H1 (cell line): ENCODE results near the gene OR2T35. TPM values are rescaled to one million over a fixed set of nuclear protein-coding genes. Genes with fewer than 3 reads are reported as not detected.
"Not testable (repeated sequence)": the region's sequence is repeated elsewhere in the genome, so short reads cannot be mapped to it uniquely, and the experiment has no call there.

Experiments
- CTCF ChIA-PET: fragments of 300-600 bp; sonication (Branson Sonifier 250); formaldehyde crosslinking; loops from one replicate; lab custom pipeline; 2021; ENCODE audit not compliant: partially characterized antibody; lab: Charles Lee
- POLR2A ChIA-PET: fragments of 300-600 bp; sonication (Branson Sonifier 250); formaldehyde crosslinking; loops from one replicate; lab custom pipeline; 2021; ENCODE audit warnings: inconsistent platforms; ENCODE audit not compliant: partially characterized antibody; lab: Charles Lee
- DNase-seq, 2 experiments: peaks; one replicate each; pipeline versions ENCODE4 v3.0.0 to v3.0.0-alpha.2; 2010 to 2022; ENCODE audit warnings: low spot score in 2 of 2, low read depth in 1 of 2, mixed read lengths in 1 of 2
- FAIRE-seq: peaks from 2 replicates; lab custom pipeline; 2011; peaks lifted over from hg19 to GRCh38; lab: Jason Lieb, UNC
- H2AFZ ChIP-seq: 2 replicates; pipeline ENCODE4 v1.8.1; 2012; ENCODE audit warnings: low read length, inconsistent platforms
- H2AK5ac ChIP-seq: 2 replicates; pipeline ENCODE4 v1.6.1; 2013; ENCODE audit warnings: low read depth, low read length
- H2BK120ac ChIP-seq: replicated peaks from 2 replicates; pipeline ENCODE3; 2013; ENCODE audit warnings: low read depth, low read length, inconsistent platforms
- H2BK12ac ChIP-seq: 2 replicates; pipeline ENCODE4 v1.6.1; 2013; ENCODE audit warnings: low read depth, low read length
- H2BK15ac ChIP-seq: 2 replicates; pipeline ENCODE4 v1.6.1; 2013; ENCODE audit warnings: low read length
- H2BK20ac ChIP-seq: 2 replicates; pipeline ENCODE4 v1.6.1; 2013; ENCODE audit warnings: low read length
- H2BK5ac ChIP-seq: 2 replicates; pipeline ENCODE4 v1.6.1; 2013; ENCODE audit warnings: low read depth, low read length
- H3K14ac ChIP-seq: 2 replicates; pipeline ENCODE4 v1.6.1; 2013; ENCODE audit warnings: inconsistent platforms; ENCODE audit not compliant: insufficient read length
- H3K18ac ChIP-seq: 2 replicates; pipeline ENCODE4 v1.6.1; 2013; ENCODE audit warnings: low read length; ENCODE audit errors: extremely low read depth
- H3K23ac ChIP-seq: 2 replicates; pipeline ENCODE4 v1.6.1; 2013; ENCODE audit warnings: inconsistent platforms; ENCODE audit not compliant: insufficient read length
- H3K23me2 ChIP-seq: 2 replicates; pipeline ENCODE4 v1.6.1; 2013; ENCODE audit warnings: low read depth, low read length
- H3K27ac ChIP-seq: 2 replicates; pipeline ENCODE4 v1.6.1; 2011; ENCODE audit warnings: low read depth, low read length, inconsistent platforms
- H3K27me3 ChIP-seq, 4 experiments: replicated peaks in 1 of 4; 1 replicate in 1 of 4; 2 replicates in 3 of 4; pipeline versions ENCODE4 v1.6.1 to v1.8.1; 2011 to 2013; ENCODE audit warnings: low read length in 3 of 4, mild to moderate bottlenecking in 3 of 4, inconsistent platforms in 2 of 4, mixed read lengths in 2 of 4, moderate library complexity in 1 of 4; ENCODE audit not compliant: control insufficient read depth in 3 of 4, insufficient read depth in 3 of 4; ENCODE audit errors: extremely low read depth in 1 of 4
- H3K36me3 ChIP-seq, 4 experiments: 2 replicates each; pipeline versions ENCODE4 v1.6.1 to v1.8.1; 2011 to 2013; ENCODE audit warnings: mild to moderate bottlenecking in 4 of 4, low read length in 3 of 4, moderate library complexity in 2 of 4, control low read depth in 1 of 4, inconsistent platforms in 1 of 4; ENCODE audit not compliant: insufficient read depth in 4 of 4, control insufficient read depth in 2 of 4
- H3K4ac ChIP-seq: replicated peaks from 2 replicates; pipeline ENCODE3; 2013; ENCODE audit warnings: low read length, low read depth, mixed read lengths, inconsistent platforms; ENCODE audit not compliant: insufficient read length
- H3K4me1 ChIP-seq, 4 experiments: replicated peaks in 1 of 4; 1 replicate in 1 of 4; 2 replicates in 3 of 4; pipeline versions ENCODE4 v1.6.1 to v1.8.1; 2011 to 2013; ENCODE audit warnings: low read length in 3 of 4, inconsistent platforms in 2 of 4, mixed read lengths in 1 of 4; ENCODE audit not compliant: insufficient read depth in 4 of 4, control insufficient read depth in 3 of 4
- H3K4me2 ChIP-seq, 2 experiments: 2 replicates each; pipeline versions ENCODE4 v1.6.1 to v1.8.1; 2011 to 2013; ENCODE audit warnings: low read depth in 2 of 2, low read length in 2 of 2, control low read depth in 1 of 2, inconsistent platforms in 1 of 2, mild to moderate bottlenecking in 1 of 2; ENCODE audit not compliant: insufficient read depth in 1 of 2
- H3K4me3 ChIP-seq, 4 experiments: fragments of 200-600, 300-600 bp in 1 of 4; sonication (generic), shearing (Covaris generic), sonication (Bioruptor Twin) in 1 of 4; 2 replicates each; pipeline versions ENCODE4 v1.5.1 to v1.8.1; 2011 to 2016; ENCODE audit warnings: low read length in 4 of 4, low read depth in 3 of 4, control low read depth in 2 of 4, inconsistent platforms in 2 of 4, mild to moderate bottlenecking in 2 of 4, mixed read lengths in 1 of 4, moderate library complexity in 1 of 4; ENCODE audit not compliant: insufficient read depth in 2 of 4; ENCODE audit errors: extremely low read depth in 1 of 4
- H3K56ac ChIP-seq: replicated peaks from 2 replicates; pipeline ENCODE3; 2013; ENCODE audit warnings: low read depth, mild to moderate bottlenecking, mixed read lengths, low read length, inconsistent platforms; ENCODE audit not compliant: insufficient read length
- H3K79me1 ChIP-seq: 2 replicates; pipeline ENCODE4 v1.6.1; 2013; ENCODE audit warnings: low read depth, low read length, control low read depth
- H3K79me2 ChIP-seq, 2 experiments: 2 replicates each; pipeline versions ENCODE4 v1.6.1 to v1.8.1; 2012 to 2013; ENCODE audit warnings: low read length in 2 of 2, mild to moderate bottlenecking in 2 of 2, inconsistent platforms in 1 of 2; ENCODE audit not compliant: insufficient read depth in 2 of 2, control insufficient read depth in 1 of 2
- H3K9ac ChIP-seq, 4 experiments: replicated peaks in 1 of 4; 1 replicate in 1 of 4; 2 replicates in 3 of 4; pipeline versions ENCODE4 v1.6.1 to v1.8.1; 2011 to 2013; ENCODE audit warnings: low read depth in 3 of 4, low read length in 3 of 4, control low read depth in 2 of 4, mild to moderate bottlenecking in 2 of 4, moderate library complexity in 2 of 4, inconsistent platforms in 1 of 4; ENCODE audit errors: extremely low read depth in 1 of 4
- H3K9me3 ChIP-seq, 2 experiments: 2 replicates each; pipeline versions ENCODE4 v1.6.1 to v1.8.1; 2012 to 2013; ENCODE audit warnings: mild to moderate bottlenecking in 2 of 2, moderate library complexity in 2 of 2, control low read depth in 1 of 2, inconsistent platforms in 1 of 2, low read depth in 1 of 2, low read length in 1 of 2, mixed read lengths in 1 of 2; ENCODE audit not compliant: insufficient read depth in 2 of 2
- H4K20me1 ChIP-seq, 2 experiments: replicated peaks in 1 of 2; 2 replicates each; pipeline versions ENCODE3 to v1.8.1; 2011 to 2013; ENCODE audit warnings: inconsistent platforms in 2 of 2, low read length in 2 of 2, mild to moderate bottlenecking in 1 of 2; ENCODE audit not compliant: insufficient read depth in 2 of 2, control insufficient read depth in 1 of 2
- H4K5ac ChIP-seq: 2 replicates; pipeline ENCODE4 v1.6.1; 2013; ENCODE audit warnings: low read length, low read depth, mixed read lengths, inconsistent platforms; ENCODE audit not compliant: insufficient read length
- H4K8ac ChIP-seq: 2 replicates; pipeline ENCODE4 v1.8.0; 2013; ENCODE audit warnings: mild to moderate bottlenecking, moderate library complexity, low read length, inconsistent platforms; ENCODE audit not compliant: insufficient read depth; ENCODE audit errors: extremely low read depth
- H4K91ac ChIP-seq: replicated peaks from 2 replicates; pipeline ENCODE3; 2013; ENCODE audit warnings: low read length, mixed read lengths, inconsistent platforms; ENCODE audit not compliant: insufficient read length
- WGBS, 2 experiments: shearing (Covaris generic) in 1 of 2; methylation state at CpG; one replicate each; pipeline versions ENCODE4 v1.1.6 to v1.1.7; 2013 to 2015; ENCODE audit warnings: low lambda C conversion rate in 2 of 2, mixed read lengths in 2 of 2, inconsistent platforms in 1 of 2, low coverage in 1 of 2, missing lambda C conversion rate in 1 of 2; ENCODE audit not compliant: insufficient replicate concordance in 2 of 2, insufficient coverage in 1 of 2, insufficient read length in 1 of 2; ENCODE audit errors: extremely low coverage in 1 of 2, missing lambda C conversion rate in 1 of 2; 5-methylcytosine and 5-hydroxymethylcytosine counted together
- polyA plus RNA-seq, 7 experiments: library from polyadenylated mRNA; depleted of rRNA in 3 of 7; stranded (reverse) in 5 of 7; unstranded in 2 of 7; fragments of >200 nt in 5 of 7; fragments of 200-250 nt in 2 of 7; gene quantifications; 1 replicate in 5 of 7; 2 replicates in 1 of 7; 4 replicates in 1 of 7; pipeline versions ENCODE4 v1.2.1 to v1.2.3, GENCODE V29; 2011 to 2013; ENCODE audit warnings: missing spikeins in 2 of 7, mixed read lengths in 2 of 7
- total RNA-seq: library from RNA; stranded (reverse); fragmentation: NEBNext Ultra II Directional; extraction: Animal tissue kit (Norgen Biotek cat#: 25700); gene quantifications from 2 replicates; pipeline ENCODE4 v1.2.1, GENCODE V29; 2021

Gene OR2T35
- total and polyA plus RNA-seq, 2 of the 8 experiments (the other 6 are each of a cell fraction or from before 2014, with no cell fraction given): not detected

- H2AFZ ChIP-seq, H2BK12ac ChIP-seq, H4K5ac ChIP-seq, H2BK15ac ChIP-seq, POLR2A ChIA-PET, H2BK120ac ChIP-seq, H3K79me1 ChIP-seq, H2BK20ac ChIP-seq, CTCF ChIA-PET, H3K36me3 ChIP-seq, H3K9me3 ChIP-seq, H2AK5ac ChIP-seq, H3K4me3 ChIP-seq, H3K79me2 ChIP-seq, H3K4ac ChIP-seq, H3K4me1 ChIP-seq, H3K14ac ChIP-seq, H4K20me1 ChIP-seq, H3K56ac ChIP-seq, H3K27me3 ChIP-seq, H3K27ac ChIP-seq, DNase-seq, H3K23me2 ChIP-seq, H3K4me2 ChIP-seq, H3K9ac ChIP-seq, H3K23ac ChIP-seq, H3K18ac ChIP-seq, FAIRE-seq, H4K91ac ChIP-seq, H2BK5ac ChIP-seq, H4K8ac ChIP-seq: not testable (repeated sequence)
- WGBS, 2 experiments: no CpG with 5 or more reads among the region's 4 CpGs
Observed at GRCh38 chr1:248642971-248643651, 2.0 kb downstream of the OR2T35 start.

DNA sequence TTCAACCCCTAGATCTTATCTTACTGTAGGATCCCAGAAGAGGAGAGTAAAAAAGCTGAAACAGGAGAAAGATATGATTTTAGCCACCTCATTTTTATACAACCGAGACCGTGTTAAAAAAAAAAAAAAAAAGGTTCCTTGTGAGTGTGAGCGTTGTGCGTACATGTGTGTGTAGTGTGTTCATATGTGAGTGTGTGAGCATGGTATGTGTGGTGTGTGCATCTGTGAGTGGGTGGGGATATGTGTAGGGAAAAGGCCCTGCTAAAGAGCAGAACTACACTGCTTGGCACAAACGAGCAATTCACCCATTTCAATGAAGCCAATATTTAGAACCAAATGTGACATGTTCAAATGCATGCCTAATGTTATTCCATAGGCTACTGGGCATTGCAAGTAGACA is 3.5 kb downstream of the OR2T35 start:
- H3K4me2 ChIP-seq, H2AK5ac ChIP-seq, H3K14ac ChIP-seq, H3K4me3 ChIP-seq, H3K9ac ChIP-seq, H3K56ac ChIP-seq, H4K91ac ChIP-seq, H3K79me1 ChIP-seq, H3K18ac ChIP-seq, H3K23me2 ChIP-seq, H4K20me1 ChIP-seq, H2AFZ ChIP-seq, H4K5ac ChIP-seq, H2BK120ac ChIP-seq, POLR2A ChIA-PET, H3K27ac ChIP-seq, H3K23ac ChIP-seq, CTCF ChIA-PET, H2BK15ac ChIP-seq, H3K9me3 ChIP-seq, H3K36me3 ChIP-seq, H3K79me2 ChIP-seq, FAIRE-seq, H3K4me1 ChIP-seq, H3K27me3 ChIP-seq, H2BK5ac ChIP-seq, H2BK12ac ChIP-seq, H3K4ac ChIP-seq, H2BK20ac ChIP-seq, DNase-seq, H4K8ac ChIP-seq: not testable (repeated sequence)
- no CpG with 5 or more reads among the region's 5 CpGs for WGBS, 2 experiments
